Measurements from ENCODE around the gene BPTF. TPM values are rescaled to one million over a fixed set of nuclear protein-coding genes. Genes with fewer than 3 reads are reported as not detected.

The BPTF gene
- polyA plus RNA-seq, 1 of the 3 experiments (the other 2 are of a cell fraction) = 61.4 TPM

DNA sequence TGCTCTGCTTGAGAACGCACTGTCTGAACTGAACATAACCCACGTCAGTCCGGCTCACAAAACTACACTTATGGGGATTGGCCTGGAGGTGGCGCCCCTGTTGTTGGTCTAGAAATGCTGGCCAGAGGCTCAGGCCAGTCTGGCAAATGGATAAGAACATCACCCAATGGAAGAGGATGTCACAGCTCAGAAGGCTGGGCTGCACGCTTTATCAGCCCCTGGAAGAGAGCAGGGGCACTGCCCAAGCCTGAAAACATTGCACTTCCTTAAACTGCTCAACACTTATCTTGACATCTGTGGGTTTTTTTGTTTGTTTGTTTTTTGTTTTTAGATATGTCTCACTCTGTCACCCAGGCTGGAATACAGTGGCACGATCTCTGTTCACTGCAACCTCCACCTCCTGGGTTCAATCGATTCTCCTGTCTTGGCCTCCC is 24.8 kb upstream of the BPTF start (continued):
- no peak for TF ChIP-seq CHD2 (IDR thresholded peaks at IDR 0.05; ENCODE audit: low read length, partially characterized antibody)
- TF ChIP-seq ELF1 (IDR thresholded peaks at IDR 0.05) = no peak
- TF ChIP-seq PBX3 (IDR thresholded peaks at IDR 0.05) = no peak
- no peak for TF ChIP-seq FOXJ3 (CRISPR knock-in tag; IDR thresholded peaks at IDR 0.05)
- 0 out of 2 replicates have a peak, but pooled peaks have one; percentile 27 for TF ChIP-seq SIN3A (IDR thresholded peaks at IDR 0.05; ENCODE audit: borderline replicate concordance, low read depth, low read length)
- no peak for TF ChIP-seq RFX5 (IDR thresholded peaks at IDR 0.05; ENCODE audit: low read length)
- TF ChIP-seq SMC3 (IDR thresholded peaks at IDR 0.05; ENCODE audit: low read depth, low read length) = peak; percentile 81

DNA sequence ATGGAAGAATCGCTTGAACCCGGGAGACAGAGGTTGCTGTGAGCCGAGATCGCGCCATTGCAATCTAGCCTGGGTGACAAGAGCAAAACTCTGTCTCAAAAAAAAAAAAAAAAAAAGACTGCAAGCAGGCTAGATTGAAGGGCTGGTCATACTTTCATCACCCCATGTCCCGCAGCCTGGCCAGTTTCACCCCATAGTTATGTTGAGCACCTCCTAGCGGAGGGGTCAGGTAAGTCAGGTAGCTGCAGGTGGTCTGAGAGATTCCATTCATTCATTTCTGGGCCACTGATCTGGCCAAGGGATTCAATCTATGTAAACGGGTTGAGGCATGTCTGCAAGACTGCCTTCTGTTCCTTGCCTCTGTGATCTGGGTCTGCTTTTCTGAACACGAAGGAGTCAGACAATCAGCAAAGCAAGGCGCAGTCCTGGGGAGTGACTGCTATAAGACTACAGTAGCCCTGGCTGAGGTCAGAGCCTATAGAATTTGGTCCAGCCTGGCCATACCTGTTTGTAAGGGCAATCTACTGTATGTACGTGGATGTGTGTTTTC is 23.6 kb upstream of the BPTF start:
- no peaks in the 10 kb centered on the region for H3K9me3 ChIP-seq
- no peaks in the 10 kb centered on the region for H3F3A ChIP-seq (replicated peaks; ENCODE audit: insufficient read depth)
- H3K4me3 ChIP-seq (ENCODE audit: low read depth in 2 of 2, low read length in 1 of 2) = no peak overlapping the region
- H3K4me2 ChIP-seq = no peak overlapping the region
- H3K27ac ChIP-seq (ENCODE audit: low read depth in 2 of 2, low read length in 1 of 2) = no peak overlapping the region
- no peaks in the 10 kb centered on the region for H3K4me1 ChIP-seq (ENCODE audit: control insufficient read depth in 1 of 2, insufficient read depth in 2 of 2, low read depth in 1 of 2, low read length in 1 of 2)
- H3K36me3 ChIP-seq (replicated peaks in 1 of 2; ENCODE audit: control insufficient read depth in 1 of 2, insufficient read depth in 2 of 2, low read length in 1 of 2) = no peaks in the 10 kb centered on the region
- 86% methylated on average over 11 of the region's 11 CpGs for WGBS (ENCODE audit: low lambda C conversion rate)
- ChIA-PET CTCF (interaction anchor here (1.0 to 6.3 kb wide), 5 partner anchors 10 to 213 kb away, joined by 3 to 27 read pairs (median 6); partner anchors contain the start of gene BPTF), POLR2A (no interaction called here)
- H3K79me2 ChIP-seq (ENCODE audit: insufficient read depth) = no peaks in the 10 kb centered on the region
- H2AFZ ChIP-seq (ENCODE audit: low read depth) = no peak overlapping the region
- H3K9me2 ChIP-seq = no peaks in the 10 kb centered on the region
- no peak overlapping the region for H3K9ac ChIP-seq
- no peak for DNase-seq
- TF ChIP-seq MXI1 (IDR thresholded peaks at IDR 0.05; ENCODE audit: low read depth, low read length) = no peak
- no peak for TF ChIP-seq EP300 (IDR thresholded peaks at IDR 0.05; ENCODE audit: borderline replicate concordance in 1 of 2, low read depth in 1 of 2, low read length in 1 of 2)
- TF ChIP-seq RCOR1 (IDR thresholded peaks at IDR 0.05; ENCODE audit: low read length) = no peak
- TF ChIP-seq CTCF (IDR thresholded peaks at IDR 0.05) = no peak; the same call in 1 of the 2 replicates
- no peak for TF ChIP-seq POLR2AphosphoS5 (IDR thresholded peaks at IDR 0.05; ENCODE audit: low read depth, low read length)
- TF ChIP-seq ELF1 (IDR thresholded peaks at IDR 0.05) = no peak
- no peak for TF ChIP-seq JUND (IDR thresholded peaks at IDR 0.05)
- no peak for TF ChIP-seq USF1 (IDR thresholded peaks at IDR 0.05; ENCODE audit: borderline replicate concordance, low read depth)
- no peak for TF ChIP-seq TAF1 (IDR thresholded peaks at IDR 0.05; ENCODE audit: borderline replicate concordance, low read depth, low read length)
- no peak for TF ChIP-seq RFX5 (IDR thresholded peaks at IDR 0.05; ENCODE audit: low read length)
- TF ChIP-seq RAD21 (IDR thresholded peaks at IDR 0.05; ENCODE audit: low read length) = no peak
- no peaks in the 10 kb centered on the region for H3K27me3 ChIP-seq (ENCODE audit: insufficient read depth)
- no peaks in the 10 kb centered on the region for H4K20me1 ChIP-seq (ENCODE audit: insufficient read depth)

All from SK-N-SH (cell line).